A673 (cell line): ENCODE results near the gene MOSPD3. TPM values are rescaled to one million over a fixed set of nuclear protein-coding genes. Genes with fewer than 3 reads are reported as not detected.

Experiments used
- BruUV-seq: library from RNA; stranded (reverse); fragments of 400-500 nt; replicated peaks from 2 replicates; lab custom pipeline; 2021; lab: Mats Ljungman, UMichigan
- CTCF ChIA-PET: fragments of 300-600 bp; sonication (Branson Sonifier 250); formaldehyde crosslinking; loops from one replicate; lab custom pipeline; 2022; ENCODE audit warnings: antibody characterized with exemption; lab: Charles Lee
- POLR2A ChIA-PET: fragments of 300-600 bp; sonication (Branson Sonifier 250); formaldehyde crosslinking; loops from one replicate; lab custom pipeline; 2022; ENCODE audit warnings: antibody characterized with exemption; ENCODE audit not compliant: low non-redundant PET; lab: Charles Lee
- DNase-seq: peaks from one replicate; pipeline ENCODE4 v3.0.0-alpha.2; 2015; ENCODE audit warnings: low spot score
- H3K27ac ChIP-seq: fragments of 200-600 bp; sonication (generic); 2 replicates; pipeline ENCODE4 v1.5.1; 2016; ENCODE audit warnings: mixed run types, low read depth, mild to moderate bottlenecking, mixed read lengths, antibody characterized with exemption, low read length; ENCODE audit not compliant: poor library complexity, severe bottlenecking
- H3K27me3 ChIP-seq: fragments of 200-600 bp; sonication (generic); replicated peaks from 2 replicates; pipeline ENCODE4 v1.6.1; 2017; ENCODE audit warnings: mixed run types, low read depth, mild to moderate bottlenecking, mixed read lengths, antibody characterized with exemption, low read length; ENCODE audit not compliant: insufficient read depth, poor library complexity
- H3K36me3 ChIP-seq: fragments of 200-600 bp; sonication (generic); 2 replicates; pipeline ENCODE4 v1.6.1; 2016; ENCODE audit warnings: mixed run types, mild to moderate bottlenecking, mixed read lengths, antibody characterized with exemption, low read length; ENCODE audit not compliant: insufficient read depth, poor library complexity, severe bottlenecking
- H3K4me1 ChIP-seq: fragments of 200-600 bp; sonication (generic); 2 replicates; pipeline ENCODE4 v1.6.1; 2017; ENCODE audit warnings: mixed run types, mild to moderate bottlenecking, mixed read lengths, antibody characterized with exemption, low read length; ENCODE audit not compliant: insufficient read depth, poor library complexity, severe bottlenecking
- H3K4me3 ChIP-seq: fragments of 200-600 bp; sonication (generic); 2 replicates; pipeline ENCODE4 v1.5.1; 2016; ENCODE audit warnings: low read depth, mixed run types, mild to moderate bottlenecking, mixed read lengths, low read length; ENCODE audit not compliant: poor library complexity, severe bottlenecking
- H3K9me3 ChIP-seq: fragments of 200-600 bp; sonication (generic); 2 replicates; pipeline ENCODE4 v1.6.1; 2016; ENCODE audit warnings: mixed run types, low read depth, mild to moderate bottlenecking, mixed read lengths, antibody characterized with exemption, low read length; ENCODE audit not compliant: poor library complexity, severe bottlenecking
- CTCF ChIP-seq: fragments of 300-800, 200-600 bp; sonication (generic); conservative IDR thresholded peaks from 2 replicates; pipeline ENCODE4 v1.5.1; 2017; ENCODE audit warnings: low read depth, mild to moderate bottlenecking, antibody characterized with exemption, low read length, moderate library complexity, mixed read lengths
- EZH2 ChIP-seq: fragments of 200-600 bp; sonication (generic); IDR thresholded peaks from 2 replicates; pipeline ENCODE4 v1.6.1; 2017; ENCODE audit warnings: borderline replicate concordance, low read depth, mild to moderate bottlenecking, mixed read lengths, antibody characterized with exemption, low read length; ENCODE audit not compliant: poor library complexity, severe bottlenecking
- intact Hi-C: fragments of 100-400 bp; cut with micrococcal nuclease; formaldehyde crosslinking; loops from one replicate; pipeline ENCODE4 v1.10.0; 2022; ENCODE audit not compliant: unreplicated experiment
- total RNA-seq: library from RNA; stranded (reverse); gene quantifications from 2 replicates; pipeline ENCODE4 v1.2.3, GENCODE V29; 2021

MOSPD3 gene
- total RNA-seq, 1 experiment from 2014 or later: 17.3 TPM

- no TSS peak for BruUV-seq
- Histone ChIP-seq H3K36me3 (no peaks in the 10 kb centered on the region), H3K4me3 (no peak overlapping the region), H3K9me3 (no peaks in the 10 kb centered on the region), H3K27me3 (peaks cover 7% of the 10 kb centered on the region), H3K4me1 (peaks cover 10% of the 10 kb centered on the region), H3K27ac (no peak overlapping the region)
- intact Hi-C loops: no loop called here
- TF ChIP-seq EZH2 (no peak), CTCF (peak; percentile 49)
- CTCF ChIA-PET: interaction anchor here (0.6 kb wide), 1 partner anchor 586 kb away, joined by 14 read pairs; no protein-coding TSS in a partner anchor
- POLR2A ChIA-PET: no interaction called here
- peak; percentile 48 for DNase-seq
Observed at GRCh38 chr7:100629117-100629716, 16.9 kb downstream of the MOSPD3 start.

GRCh38 chr7:100630066-100630465 is 17.7 kb downstream of the MOSPD3 start:
- Histone ChIP-seq H3K27ac (no peak overlapping the region), H3K9me3 (no peaks in the 10 kb centered on the region), H3K36me3 (no peaks in the 10 kb centered on the region), H3K27me3 (peaks cover 8% of the 10 kb centered on the region), H3K4me3 (no peak overlapping the region), H3K4me1 (peaks cover 10% of the 10 kb centered on the region)
- BruUV-seq: no TSS peak
- intact Hi-C loops: loop anchor here (5.0 kb wide), 1 partner anchor 42 kb away; the partner anchor contains the start of gene GNB2
- ChIA-PET CTCF (no interaction called here), POLR2A (no interaction called here)
- no peak for TF ChIP-seq CTCF
- TF ChIP-seq EZH2: no peak
- DNase-seq: no peak

- POLR2A ChIA-PET: interaction anchor here (0.8 kb wide), 1 partner anchor 47 kb away, joined by 13 read pairs; no protein-coding TSS in a partner anchor
- Histone ChIP-seq H3K4me1 (peaks cover 7% of the 10 kb centered on the region), H3K27me3 (peaks cover 8% of the 10 kb centered on the region), H3K36me3 (no peaks in the 10 kb centered on the region), H3K27ac (peak overlapping the region; percentile 15), H3K9me3 (no peaks in the 10 kb centered on the region), H3K4me3 (peak overlapping the region; percentile 48)
- DNase-seq: peak; percentile 61
- CTCF ChIA-PET: interaction anchor here (0.6 to 0.8 kb wide), 2 partner anchors 45 to 87 kb away, joined by 3 read pairs; no protein-coding TSS in a partner anchor
- TF ChIP-seq EZH2 (no peak), CTCF (peak; percentile 42; the same call in 1 of the 2 replicates)
- intact Hi-C loops: loop anchor here (5.0 kb wide), 1 partner anchor 39 kb away; the partner anchor contains the start of gene GNB2
- no TSS peak for BruUV-seq
Observed at GRCh38 chr7:100632951-100633717, 20.8 kb downstream of the MOSPD3 start.
